Stomach (tissue), 9 donors: ENCODE data around the gene RBBP8NL. TPM values are rescaled to one million over a fixed set of nuclear protein-coding genes. Genes with fewer than 3 reads are reported as not detected.

ENCODE experiments used
- DNase-seq, 2 donors: peaks; one replicate each; pipeline versions ENCODE4 v3.0.0 to v3.0.0-alpha.2; 2013 to 2019
- H3K27ac ChIP-seq, 5 donors: fragments of 200-600 bp in 4 of 5; sonication (generic) in 4 of 5; one replicate each; pipeline ENCODE4 v1.5.1; 2013 to 2019; ENCODE audit warnings: mild to moderate bottlenecking in 1 of 5, moderate library complexity in 1 of 5
- H3K27me3 ChIP-seq, 3 donors: fragments of 200-600 bp; sonication (generic); one replicate each; pipeline ENCODE4 v1.5.1; 2017 to 2019; ENCODE audit warnings: mixed run types in 1 of 3
- H3K36me3 ChIP-seq, 4 donors: fragments of 200-600 bp; sonication (generic); 1 replicate in 3 of 4; 2 replicates in 1 of 4; pipeline ENCODE4 v1.5.1; 2016 to 2019
- H3K4me1 ChIP-seq, 4 donors: fragments of 200-600 bp; sonication (generic); one replicate each; pipeline ENCODE4 v1.5.1; 2016 to 2019
- H3K4me3 ChIP-seq, 4 donors: fragments of 200-600 bp; sonication (generic) in 3 of 4; one replicate each; pipeline ENCODE4 v1.5.1; 2016 to 2019; ENCODE audit warnings: mild to moderate bottlenecking in 1 of 4
- H3K9me3 ChIP-seq, 4 donors: fragments of 200-600 bp; sonication (generic); one replicate each; pipeline ENCODE4 v1.5.1; 2016 to 2019
- CTCF ChIP-seq, 7 experiments: fragments of 450-650 bp in 4 of 7; fragments of 200-600 bp in 3 of 7; sonication (generic) in 3 of 7; IDR thresholded peaks; one replicate each; pipeline ENCODE4 v1.5.1; 2016 to 2019; ENCODE audit warnings: antibody characterized with exemption in 7 of 7, control low read depth in 2 of 7, mild to moderate bottlenecking in 1 of 7
- EP300 ChIP-seq: sonication (generic); formaldehyde crosslinking; IDR thresholded peaks from one replicate; pipeline ENCODE4 v1.6.1; 2017; ENCODE audit warnings: antibody characterized with exemption
- POLR2A ChIP-seq, 4 donors: fragments of 450-650 bp; IDR thresholded peaks; one replicate each; pipeline ENCODE4 v1.6.1; 2016; ENCODE audit warnings: antibody characterized with exemption in 4 of 4, control low read depth in 2 of 4, mild to moderate bottlenecking in 1 of 4, moderate library complexity in 1 of 4
- POLR2AphosphoS5 ChIP-seq, 3 donors: sonication (generic); formaldehyde crosslinking; IDR thresholded peaks; one replicate each; pipeline ENCODE4 v1.6.1; 2016; ENCODE audit warnings: antibody characterized with exemption in 3 of 3
- WGBS, 5 donors: extraction: QIAGEN DNeasy Blood & Tissue Kit in 3 of 5; methylation state at CpG; one replicate each; pipeline versions ENCODE4 v1.1.5 to v1.1.7; 2013 to 2018; 5-methylcytosine and 5-hydroxymethylcytosine counted together
- intact Hi-C: fragments of 100-400 bp; cut with DNase I; formaldehyde crosslinking; loops from one replicate; pipeline ENCODE4 v1.15.1; 2023; ENCODE audit warnings: low total_unique reads
- polyA plus RNA-seq, 3 donors: library from polyadenylated mRNA; stranded (reverse); fragments of 200-250 nt; gene quantifications; one replicate each; pipeline ENCODE4 v1.2.3, GENCODE V29; 2013
- total RNA-seq, 5 donors: library from RNA; depleted of rRNA; stranded (reverse); fragments of >200 nt; gene quantifications; one replicate each; pipeline versions ENCODE4 v1.1.0 to v1.2.3, GENCODE V29; 2014 to 2016
- donor health status: healthy with polysubstance abuse.
- donor health status: Bipolar disorder and iron deficiency.
- donor health status: healthy.

Gene RBBP8NL
- total and polyA plus RNA-seq, 8 donors: 0.45 to 8.0 (median 2.2) TPM; not detected in 2

- no peak overlapping the region for H3K27ac ChIP-seq
- DNase-seq: no peak
- no peaks in the 10 kb centered on the region for H3K36me3 ChIP-seq
- TF ChIP-seq POLR2AphosphoS5 (IDR thresholded peaks at IDR 0.05): no peak
- TF ChIP-seq EP300: no peak
- TF ChIP-seq CTCF (IDR thresholded peaks at IDR 0.05): no peak
- TF ChIP-seq POLR2A (IDR thresholded peaks at IDR 0.05): no peak
- WGBS, 5 donors: 80 to 86% (median 83%) methylated on average over 17 to 25 of the region's 25 CpGs
- H3K4me3 ChIP-seq: no peak overlapping the region
- H3K27me3 ChIP-seq: peaks cover 0 to 40% (median 0%) of the 10 kb centered on the region in 3 donors
- H3K4me1 ChIP-seq: peaks cover 0 to 16% (median 7%) of the 10 kb centered on the region in 4 donors
- no peaks in the 10 kb centered on the region for H3K9me3 ChIP-seq
- intact Hi-C loops: no loop called here
Measured at GRCh38 chr20:62417981-62418708, 9.2 kb downstream of the RBBP8NL start.

GRCh38 chr20:62416651-62417637 lies 10.4 kb downstream of the RBBP8NL start:
- no peak for DNase-seq
- TF ChIP-seq POLR2AphosphoS5 (IDR thresholded peaks at IDR 0.05) (no peak), CTCF (IDR thresholded peaks at IDR 0.05) (no peak), EP300 (no peak), POLR2A (IDR thresholded peaks at IDR 0.05) (no peak)

GRCh38 chr20:62415354-62416111 lies 11.8 kb downstream of the RBBP8NL start:
- no peaks in the 10 kb centered on the region for H3K9me3 ChIP-seq
- H3K27ac ChIP-seq: no peak overlapping the region
- H3K36me3 ChIP-seq: no peaks in the 10 kb centered on the region
- 84 to 89% (median 87%) methylated on average over 18 to 24 of the region's 24 CpGs for WGBS, 5 donors
- TF ChIP-seq POLR2A (IDR thresholded peaks at IDR 0.05) (no peak), POLR2AphosphoS5 (IDR thresholded peaks at IDR 0.05) (no peak)
- H3K4me1 ChIP-seq: peaks cover 11 to 41% (median 23%) of the 10 kb centered on the region in 4 donors
- H3K27me3 ChIP-seq: peaks cover 0 to 35% (median 0%) of the 10 kb centered on the region in 3 donors
- no peak for DNase-seq
- H3K4me3 ChIP-seq: no peak overlapping the region
- intact Hi-C loops: no loop called here

More at GRCh38 chr20:62416651-62417637, 10.4 kb downstream of the RBBP8NL start:
- WGBS, 5 donors: 80 to 91% (median 86%) methylated on average over 32 to 43 of the region's 43 CpGs
- intact Hi-C loops: no loop called here
- peaks cover 1 to 28% (median 14%) of the 10 kb centered on the region in 4 donors for H3K4me1 ChIP-seq
- no peak overlapping the region for H3K27ac ChIP-seq
- no peak overlapping the region for H3K4me3 ChIP-seq
- no peaks in the 10 kb centered on the region for H3K36me3 ChIP-seq
- peaks cover 0 to 35% (median 0%) of the 10 kb centered on the region in 3 donors for H3K27me3 ChIP-seq
- H3K9me3 ChIP-seq: no peaks in the 10 kb centered on the region

- TF ChIP-seq POLR2A (IDR thresholded peaks at IDR 0.05) (no peak), EP300 (no peak), POLR2AphosphoS5 (IDR thresholded peaks at IDR 0.05) (no peak), CTCF (IDR thresholded peaks at IDR 0.05) (no peak)
- intact Hi-C loops: no loop called here
- 61 to 93% (median 69%) methylated on average over 2 to 22 of the region's 22 CpGs for WGBS, 5 donors
- Histone ChIP-seq H3K27me3 (peaks cover 0 to 35% (median 0%) of the 10 kb centered on the region in 3 donors), H3K27ac (no peak overlapping the region), H3K4me3 (no peak overlapping the region), H3K36me3 (no peaks in the 10 kb centered on the region), H3K9me3 (no peaks in the 10 kb centered on the region), H3K4me1 (peaks cover 26 to 56% (median 35%) of the 10 kb centered on the region in 4 donors)
- DNase-seq: no peak
Measured at GRCh38 chr20:62413896-62414481, 13.3 kb downstream of the RBBP8NL start.
